Kidney glomerular epithelial cell (primary cell): ENCODE results near the gene ETV5.
"Not testable (repeated sequence)": the region's sequence is repeated elsewhere in the genome, so short reads cannot be mapped to it uniquely, and the experiment has no call there.

ENCODE experiments used
- DNase-seq: peaks from one replicate; lab custom pipeline; 2025; lab: John Stamatoyannopoulos, UW

ETV5 gene

DNA sequence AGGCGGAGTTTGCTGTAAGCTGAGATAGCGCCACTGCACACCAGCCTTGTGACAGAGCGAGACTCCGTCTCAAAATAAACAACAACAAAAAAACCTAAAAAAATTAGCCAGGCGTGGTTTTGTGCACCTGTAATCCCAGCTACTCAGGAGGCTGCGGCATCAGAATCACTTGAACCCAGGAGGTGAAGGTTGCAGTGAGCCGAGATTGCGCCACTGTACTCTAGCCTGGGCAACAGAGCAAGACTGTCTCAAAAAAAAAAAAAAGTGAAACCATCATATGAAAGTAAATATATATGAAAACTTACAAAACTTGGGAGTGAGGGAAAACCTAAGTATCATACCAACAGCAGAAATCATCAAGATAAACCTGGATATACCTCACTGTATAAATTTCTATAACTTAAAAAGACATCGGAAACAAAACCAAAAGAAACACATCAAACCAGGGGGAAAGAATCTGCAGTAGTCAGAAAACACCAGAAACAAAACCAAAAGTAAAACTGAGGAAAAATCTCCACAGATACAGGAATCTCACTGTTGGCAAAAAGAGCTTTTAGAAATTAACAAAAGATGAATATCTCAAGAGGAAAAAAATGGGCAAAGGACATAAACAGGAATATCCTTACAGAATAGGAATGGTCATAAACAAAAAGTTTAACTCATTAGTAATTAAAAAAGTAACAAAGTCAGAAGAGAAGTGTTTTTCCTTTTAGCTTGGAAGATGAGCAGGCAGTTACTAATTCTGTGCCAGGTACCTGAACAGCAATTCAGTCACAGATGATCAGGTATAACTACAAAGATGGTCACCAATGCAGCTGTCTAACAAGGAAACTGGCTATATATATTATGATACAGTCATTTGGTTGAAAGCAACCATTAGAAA, 41.3 kb downstream of the ETV5 start:
- DNase-seq = no peak

DNA sequence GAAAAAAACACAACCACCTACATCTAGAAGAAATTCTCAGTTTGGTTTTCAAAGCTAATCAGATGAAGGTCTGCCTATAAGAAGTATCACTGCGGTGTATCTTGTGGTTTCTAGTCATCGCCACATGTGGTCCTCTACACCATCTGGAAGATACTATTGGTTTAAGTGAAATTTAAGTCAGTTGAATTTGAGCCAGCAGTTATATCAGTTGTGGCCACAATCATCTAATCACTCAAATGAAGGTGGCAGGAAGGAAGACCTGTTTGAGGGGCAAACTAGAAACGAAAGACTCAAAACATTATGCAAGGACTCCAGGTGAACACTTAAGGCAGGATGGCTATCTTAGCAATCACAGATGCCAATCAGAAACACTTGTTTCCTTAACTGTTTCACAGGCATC, 48.7 kb downstream of the ETV5 start:
- DNase-seq = no peak

DNA sequence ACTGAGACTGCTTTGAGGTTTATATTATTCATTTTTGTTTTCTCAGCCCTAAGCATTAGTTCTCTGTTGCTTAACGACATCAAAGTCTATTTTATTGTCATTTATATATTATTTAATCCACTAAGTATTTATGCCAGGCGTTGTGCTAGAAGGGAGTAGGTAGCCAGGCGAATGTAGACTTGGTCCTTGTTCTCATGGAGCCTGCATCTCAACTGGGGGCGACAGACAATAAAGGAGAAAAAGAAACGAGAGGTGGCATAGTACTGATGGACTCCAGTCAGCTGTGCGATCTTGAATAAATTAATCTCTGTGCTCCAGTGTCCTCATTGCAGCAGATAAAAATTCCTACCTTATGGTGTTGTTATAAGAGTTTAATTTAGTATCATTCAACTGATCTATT, 49.7 kb downstream of the ETV5 start:
- DNase-seq = no peak

DNA sequence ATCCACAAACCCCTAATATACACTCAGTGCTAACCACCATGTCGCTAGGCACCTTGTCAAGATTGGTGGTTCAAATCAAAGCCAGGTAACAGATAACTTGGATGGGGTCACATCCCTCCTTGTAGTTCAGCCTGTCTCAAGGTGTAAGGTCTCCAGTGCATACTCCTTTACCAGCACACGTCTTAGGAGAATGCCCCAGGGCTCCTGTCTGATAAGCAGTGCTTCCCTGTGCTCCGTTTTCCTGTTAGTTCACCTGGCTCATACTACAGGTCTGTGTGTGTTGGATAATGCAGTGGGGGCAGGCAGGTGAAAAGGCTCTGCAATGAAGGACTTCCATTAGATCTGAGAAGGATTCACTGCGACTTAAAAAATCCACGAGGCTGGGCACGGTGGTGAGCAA, 50.7 kb downstream of the ETV5 start:
- no peak for DNase-seq

DNA sequence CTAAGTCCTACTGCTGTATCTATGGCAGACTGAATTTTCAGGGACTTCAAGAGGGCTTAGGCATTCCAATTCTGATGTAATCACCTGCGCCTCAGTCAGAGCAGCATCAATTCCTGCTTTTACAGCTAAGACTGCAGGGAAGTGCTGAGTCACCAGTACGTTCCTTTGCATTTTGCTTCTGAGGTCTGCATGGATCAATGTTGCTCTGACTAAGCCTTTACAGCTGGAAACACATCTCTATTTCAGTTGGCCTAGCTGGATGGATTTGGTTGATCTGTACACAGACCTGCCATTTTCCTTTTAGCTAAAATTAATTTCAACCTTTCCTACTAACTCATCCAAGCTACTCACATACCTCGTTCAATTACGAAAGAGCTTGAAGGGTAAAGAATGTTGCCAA, 51.3 kb downstream of the ETV5 start:
- DNase-seq = no peak

DNA sequence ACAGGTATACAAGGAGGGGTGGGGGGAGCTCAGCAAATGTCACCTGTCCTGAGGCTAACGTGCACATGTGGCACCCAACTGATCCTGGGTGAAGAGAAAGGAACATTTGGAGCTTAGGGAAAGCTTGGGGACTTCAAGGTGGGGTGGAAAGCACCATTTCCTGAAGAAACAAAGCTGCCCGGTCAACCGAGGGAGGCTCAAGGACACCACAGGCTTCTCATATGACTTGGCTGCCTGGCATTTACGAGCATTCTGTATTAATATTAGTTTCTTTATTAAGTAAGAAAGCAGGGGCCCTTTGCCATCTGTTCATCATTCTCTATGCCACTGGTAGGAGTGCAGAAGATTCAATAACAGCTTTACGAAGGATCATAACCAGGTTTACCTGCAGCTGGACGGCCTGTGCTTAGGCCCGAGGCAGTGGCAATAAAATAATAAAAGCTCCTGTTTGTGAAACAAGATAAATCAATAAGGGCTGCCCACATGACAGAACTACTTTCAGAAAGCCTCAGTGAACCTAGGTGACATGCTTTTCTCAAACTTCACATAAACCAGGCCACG, 54.0 kb downstream of the ETV5 start:
- DNase-seq = no peak

GRCh38 chr3:186053954-186054791, 54.7 kb downstream of the ETV5 start:
- DNase-seq = no peak

DNA sequence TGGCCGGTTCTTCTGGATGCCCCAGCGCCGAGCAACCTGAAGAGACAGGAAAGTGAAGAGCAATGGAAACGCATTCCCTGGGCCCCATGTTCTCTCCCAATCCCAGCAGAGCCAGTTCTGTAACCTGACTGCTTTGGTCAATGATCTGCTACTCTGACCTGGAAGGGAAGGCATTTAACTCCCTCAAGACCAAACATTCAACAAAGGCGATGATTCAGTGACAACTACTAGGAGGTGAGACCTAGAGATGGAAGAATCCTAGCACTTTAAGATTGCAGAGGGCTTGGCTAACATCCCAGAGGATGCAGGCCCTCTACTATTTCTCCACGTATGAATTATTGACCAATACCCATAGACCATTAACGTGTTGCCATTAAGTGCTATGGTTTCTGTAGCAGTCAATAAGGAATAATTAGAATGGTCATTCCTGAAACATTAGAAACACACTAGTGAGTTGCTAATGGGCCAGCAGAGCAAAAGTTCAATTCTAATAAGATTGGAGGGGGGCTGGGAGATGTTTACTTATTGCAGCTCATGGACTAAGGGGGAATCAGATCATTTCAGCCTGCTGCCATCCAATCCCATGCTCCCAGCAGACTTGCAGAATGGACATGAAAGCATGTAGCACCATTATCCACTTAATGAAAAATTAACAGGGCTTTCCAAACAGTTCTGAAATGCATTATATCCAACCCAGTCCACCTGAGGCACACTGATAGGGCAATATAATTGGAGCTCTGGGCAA, 56.6 kb downstream of the ETV5 start:
- DNase-seq = no peak

- DNase-seq = no peak
These were observed 59.9 kb downstream of the ETV5 start for GRCh38 chr3:186049001-186049400.

- no peak for DNase-seq
These were observed 60.8 kb downstream of the ETV5 start for GRCh38 chr3:186048119-186048518.

DNA sequence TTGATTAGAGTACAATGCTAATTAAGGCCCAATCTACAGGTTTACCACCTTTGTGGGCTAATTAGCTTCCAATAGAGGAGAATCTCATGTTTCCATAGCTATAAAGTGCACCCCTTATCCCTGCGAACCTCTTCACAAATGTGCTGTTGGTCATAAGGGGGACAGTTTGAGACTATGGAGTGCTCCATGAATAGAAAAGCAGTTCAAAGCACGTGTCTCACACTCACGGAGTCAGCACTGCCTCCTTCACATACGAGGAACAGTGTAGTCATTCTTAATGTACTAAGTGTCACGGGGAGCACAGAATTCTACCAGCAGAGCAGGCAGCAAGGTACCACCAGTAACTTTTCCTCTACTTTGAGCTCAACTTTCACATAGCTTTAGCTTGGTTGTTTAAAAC, 62.1 kb downstream of the ETV5 start:
- no peak for DNase-seq

GRCh38 chr3:186044968-186045367, 63.9 kb downstream of the ETV5 start:
- DNase-seq = no peak

- no peak for DNase-seq
These were observed 64.5 kb downstream of the ETV5 start for GRCh38 chr3:186044427-186044826.

- no peak for DNase-seq
These were observed 66.2 kb downstream of the ETV5 start for GRCh38 chr3:186042521-186043202.

DNA sequence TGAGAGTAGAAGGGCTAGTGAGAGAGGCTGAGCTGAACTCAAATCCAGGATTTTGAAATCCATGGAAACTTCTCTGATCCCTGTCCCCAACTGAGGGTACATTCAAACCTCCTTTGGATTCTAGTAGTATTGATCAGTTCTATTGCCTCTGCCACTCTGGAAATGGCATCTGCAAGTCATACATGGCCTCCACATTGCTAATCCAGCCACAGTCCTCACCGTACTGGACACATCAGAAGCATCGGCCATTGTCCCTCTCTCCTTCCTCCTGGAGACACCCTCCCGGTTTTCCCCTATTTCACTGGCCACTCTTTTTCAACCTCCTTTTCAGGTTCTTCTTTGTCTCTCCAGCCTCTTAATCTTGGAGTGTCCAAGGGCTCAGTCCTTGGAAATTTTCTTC, 66.9 kb downstream of the ETV5 start:
- no peak for DNase-seq

- DNase-seq = no peak
These were observed 70.5 kb downstream of the ETV5 start for GRCh38 chr3:186038360-186038759.

- DNase-seq = no peak
These were observed 73.6 kb downstream of the ETV5 start for GRCh38 chr3:186035277-186035676.

DNA sequence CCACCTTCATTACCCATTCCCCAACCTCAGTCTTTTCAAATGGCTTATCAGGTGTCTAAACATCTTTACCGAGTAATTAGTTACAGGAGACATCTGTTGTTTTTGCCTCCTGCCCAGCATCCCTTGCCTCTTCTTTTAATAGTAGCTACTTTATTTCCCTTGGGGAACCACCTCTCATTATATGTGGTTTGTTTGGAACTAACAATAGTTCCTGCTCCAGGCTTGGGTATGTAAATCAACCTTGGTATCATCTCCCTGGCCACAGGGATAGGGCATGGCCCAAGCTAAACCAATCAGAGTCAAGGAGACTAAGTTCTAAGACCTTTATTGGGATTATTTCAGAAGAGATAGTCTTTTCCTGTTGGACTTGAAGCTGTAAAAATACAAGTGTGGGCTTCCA, 76.6 kb downstream of the ETV5 start:
- DNase-seq = no peak

DNA sequence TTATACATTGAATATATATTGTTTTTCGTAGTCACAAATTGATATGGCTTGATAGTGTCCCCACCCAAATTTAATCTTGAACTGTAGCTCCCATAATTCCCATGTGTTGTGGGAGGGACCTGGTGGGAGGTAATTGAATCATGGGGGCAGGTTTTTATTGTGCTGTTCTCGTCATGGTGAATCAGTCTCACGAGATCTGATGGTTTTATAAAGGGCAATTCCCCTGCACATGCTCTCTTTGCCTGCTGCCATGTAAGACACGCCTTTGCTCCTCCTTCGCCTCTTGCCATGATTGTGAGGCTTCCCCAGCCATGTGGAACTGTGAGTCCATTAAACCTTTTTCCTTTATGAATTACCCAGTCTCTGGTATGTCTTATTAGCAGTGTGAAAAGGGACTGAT, 82.9 kb downstream of the ETV5 start:
- DNase-seq = not testable (repeated sequence)

GRCh38 chr3:186025161-186025560, 83.7 kb downstream of the ETV5 start:
- no peak for DNase-seq

DNA sequence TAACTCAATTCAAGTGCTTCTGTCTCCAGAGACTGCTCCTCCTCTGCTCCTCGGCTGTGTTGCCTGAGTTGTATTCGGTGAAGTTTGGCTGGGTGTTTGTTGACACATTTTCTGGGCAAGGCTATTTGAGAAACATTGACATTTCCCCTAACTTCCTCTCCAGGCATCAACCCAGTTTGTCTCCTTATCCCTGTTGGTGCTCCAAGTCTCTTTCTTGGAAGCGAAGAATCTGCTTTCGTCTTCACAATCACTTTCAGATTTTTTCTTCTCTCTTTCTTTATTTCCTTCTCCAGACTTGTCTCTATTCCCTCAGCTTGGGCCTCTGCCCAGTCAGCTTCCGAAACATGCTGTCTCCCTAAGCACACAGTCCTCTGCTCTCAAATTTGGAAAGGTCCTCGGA, 84.7 kb downstream of the ETV5 start:
- no peak for DNase-seq

DNA sequence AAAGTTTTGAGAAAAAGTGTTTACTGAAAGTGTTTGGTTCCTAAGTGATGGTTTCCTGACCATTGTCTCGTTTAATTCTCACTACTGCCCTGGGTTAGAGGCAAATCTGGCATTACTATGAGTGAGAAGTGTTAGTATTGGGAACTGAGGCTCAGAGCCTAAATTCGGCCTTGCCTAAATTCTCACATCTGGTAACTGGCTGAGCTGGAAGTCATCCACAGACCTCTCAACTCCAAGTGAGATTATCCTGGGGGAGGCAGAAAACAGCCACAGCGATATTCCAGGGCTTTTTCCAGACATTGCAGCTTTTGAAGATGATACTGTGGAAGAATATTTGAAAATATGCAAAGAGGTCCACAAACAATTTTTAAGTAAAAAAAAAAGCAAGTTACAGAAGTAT, 86.0 kb downstream of the ETV5 start:
- no peak for DNase-seq
